ENCODE results near the gene CABLES1.
"Not testable (repeated sequence)": the region's sequence is repeated elsewhere in the genome, so short reads cannot be mapped to it uniquely, and the experiment has no call there.

The CABLES1 gene

DNA sequence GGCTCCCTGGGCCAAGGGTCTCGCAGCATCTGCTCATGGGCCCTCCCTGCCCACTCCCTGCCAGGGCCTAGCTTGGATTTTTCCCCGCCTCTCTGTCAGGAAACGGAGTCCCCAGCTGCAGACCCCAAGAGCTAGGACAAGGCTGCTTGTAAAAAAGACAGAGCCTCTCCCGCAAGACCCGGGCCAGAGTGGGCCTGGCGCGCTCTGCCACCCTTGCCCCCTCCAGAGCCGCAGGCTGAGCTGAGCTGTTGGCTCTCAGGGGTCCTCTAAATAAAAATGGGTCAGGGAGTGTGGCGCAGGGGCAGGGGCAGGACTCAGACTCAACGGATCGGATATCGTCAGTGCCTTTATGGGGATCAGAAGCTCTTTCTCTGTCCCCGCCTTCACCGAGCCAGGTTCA is 112.6 kb downstream of the CABLES1 start:
- DNase-seq, result no peak

DNA sequence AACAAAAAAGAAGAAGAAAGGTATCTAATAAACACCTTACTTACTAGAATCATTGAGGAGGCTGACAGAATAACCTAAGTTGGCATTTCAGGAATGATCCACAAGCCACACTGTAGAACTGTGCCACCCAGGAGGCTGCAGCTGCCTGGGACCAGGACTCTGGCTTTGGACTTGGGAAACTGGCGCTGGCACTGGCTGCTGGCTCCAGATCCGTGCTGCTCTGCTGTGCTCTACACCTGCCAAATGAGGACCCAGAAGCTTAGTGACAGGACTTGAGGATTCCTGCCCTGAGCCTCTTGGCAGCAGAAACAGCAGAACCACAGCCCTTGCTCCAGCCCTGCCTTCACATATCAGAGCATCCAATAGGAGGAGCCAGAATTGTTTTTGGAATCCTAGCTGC is 113.5 kb downstream of the CABLES1 start:
- DNase-seq, result no peak

DNA sequence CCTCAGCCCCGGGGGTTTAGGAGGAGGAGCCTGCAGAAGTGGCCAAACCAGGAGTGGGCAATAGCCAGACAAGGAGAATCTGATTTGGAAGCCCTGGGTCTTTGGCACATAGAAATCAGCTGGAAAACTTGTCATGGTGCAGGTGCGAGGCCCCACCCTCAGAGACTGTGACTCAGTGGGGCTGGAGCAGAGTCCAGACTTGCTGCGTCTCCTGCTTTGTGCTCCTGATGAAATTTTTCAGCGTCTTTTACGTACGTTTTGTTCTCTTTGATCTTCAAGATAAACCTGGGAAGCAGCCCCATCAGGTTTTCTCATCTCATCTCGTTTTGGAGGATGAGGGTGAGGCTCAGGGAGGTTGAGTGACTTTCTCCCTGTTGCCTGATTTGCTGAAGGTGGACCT is 114.1 kb downstream of the CABLES1 start:
- no peak for DNase-seq

DNA sequence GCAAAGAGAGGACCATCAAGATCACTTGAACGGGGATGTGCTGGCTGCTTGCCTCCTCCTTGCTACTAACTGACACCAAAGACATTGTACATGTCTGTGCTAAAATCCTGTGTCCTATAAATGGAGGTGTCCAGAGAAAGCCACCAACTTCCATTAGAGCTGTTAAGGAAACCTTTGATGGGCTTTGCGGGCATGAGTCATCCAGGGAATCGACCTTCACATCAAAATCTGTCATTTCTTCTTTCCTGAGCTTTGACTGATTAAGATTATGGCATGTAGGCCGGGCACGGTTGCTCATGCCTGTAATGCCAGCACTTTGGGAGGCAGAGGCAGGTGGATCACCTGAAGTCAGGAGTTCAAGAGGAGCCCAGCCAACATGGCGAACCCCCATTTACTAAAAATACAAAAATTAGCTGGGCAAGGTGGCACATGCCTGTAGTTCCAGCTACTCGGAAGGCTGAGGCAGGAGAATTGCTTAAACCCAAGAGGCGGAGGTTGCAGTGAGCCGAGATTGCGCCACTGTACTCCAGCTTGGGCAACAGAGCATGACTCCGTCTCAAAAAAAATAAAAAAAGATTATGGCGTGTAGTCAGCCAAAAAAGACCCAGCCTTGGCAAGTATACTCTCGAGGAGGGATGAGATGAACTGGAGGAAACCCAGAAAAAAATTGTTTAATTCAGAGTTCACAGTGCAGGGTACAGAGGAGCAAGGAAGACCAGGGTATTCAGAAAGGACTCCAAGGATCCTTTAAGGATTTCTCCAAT is 115.8 kb downstream of the CABLES1 start:
- DNase-seq, result no peak

DNA sequence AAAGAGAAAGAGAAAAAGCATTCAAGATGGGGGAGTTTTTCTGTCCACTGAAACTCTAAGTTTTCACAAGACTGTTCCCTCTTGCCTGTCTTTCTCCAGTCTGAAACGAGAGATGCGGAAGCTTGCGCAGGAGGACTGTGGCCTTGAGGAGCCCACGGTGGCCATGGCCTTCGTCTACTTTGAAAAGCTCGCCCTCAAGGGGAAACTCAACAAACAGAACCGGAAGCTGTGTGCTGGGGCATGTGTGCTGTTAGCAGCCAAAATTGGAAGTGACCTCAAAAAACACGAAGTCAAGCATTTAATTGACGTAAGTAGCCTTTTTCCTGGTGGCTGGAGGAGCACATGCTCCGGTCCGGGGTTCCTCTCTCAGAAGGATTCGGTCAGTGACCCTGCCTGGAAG is 118.3 kb downstream of the CABLES1 start:
- no peak for DNase-seq

DNA sequence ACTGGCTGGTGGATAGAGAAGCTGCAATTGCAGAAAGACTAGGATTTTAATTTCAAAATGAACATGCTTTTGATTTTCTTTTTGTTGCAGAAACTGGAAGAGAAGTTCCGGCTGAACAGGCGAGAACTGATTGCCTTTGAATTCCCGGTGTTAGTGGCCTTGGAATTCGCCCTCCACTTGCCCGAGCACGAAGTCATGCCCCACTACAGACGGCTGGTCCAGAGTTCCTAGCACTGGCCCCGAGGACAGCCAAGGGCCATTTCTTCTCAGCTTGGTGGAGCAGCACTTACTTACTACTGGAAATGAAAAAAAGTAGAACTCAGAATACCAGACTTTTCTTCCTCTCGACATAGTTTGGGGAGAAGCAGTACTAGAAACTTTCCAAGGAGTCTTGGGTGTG is 121.9 kb downstream of the CABLES1 start:
- no peak for DNase-seq

DNA sequence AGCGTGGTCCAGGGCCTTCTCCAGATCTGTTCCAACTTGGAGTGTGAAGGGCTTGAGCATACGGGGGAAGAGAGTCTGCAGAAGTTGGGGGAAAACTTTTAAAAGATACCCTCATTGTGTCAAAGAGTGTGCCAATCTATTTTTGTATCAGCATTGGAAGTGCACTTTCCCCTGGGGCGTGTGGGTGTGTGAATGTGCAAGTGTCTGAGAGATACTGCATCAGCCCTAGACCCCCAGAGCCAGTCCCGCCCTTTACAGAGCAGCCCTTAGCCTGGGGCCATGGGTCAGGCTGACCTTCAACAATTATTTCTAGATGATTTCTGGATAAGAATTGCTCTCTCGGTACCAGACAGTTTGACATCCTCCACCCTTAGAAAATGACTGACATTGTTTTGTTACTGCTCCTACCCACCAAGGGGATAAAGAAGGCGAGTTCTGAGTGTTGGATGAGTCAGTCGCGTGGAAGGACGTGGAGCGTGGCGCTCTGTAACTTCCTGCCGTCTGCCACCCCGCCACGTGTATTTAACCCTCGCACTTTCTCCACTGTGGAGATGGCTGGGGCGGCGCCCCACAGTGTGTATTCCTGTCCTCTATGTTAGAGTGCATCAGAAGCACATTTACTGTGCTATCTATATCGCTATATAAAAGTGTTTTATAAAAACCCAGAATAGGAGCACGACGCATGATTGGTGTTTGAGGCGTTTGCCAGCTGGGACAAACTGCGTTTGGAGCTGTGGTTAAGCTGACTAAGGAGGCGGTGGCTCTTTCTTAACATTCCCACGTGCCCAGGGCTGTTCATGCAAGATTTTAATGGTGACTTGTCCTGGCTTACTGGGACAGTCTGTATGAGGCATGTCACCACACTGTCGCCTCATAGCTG is 122.6 kb downstream of the CABLES1 start:
- DNase-seq, result no peak

DNA sequence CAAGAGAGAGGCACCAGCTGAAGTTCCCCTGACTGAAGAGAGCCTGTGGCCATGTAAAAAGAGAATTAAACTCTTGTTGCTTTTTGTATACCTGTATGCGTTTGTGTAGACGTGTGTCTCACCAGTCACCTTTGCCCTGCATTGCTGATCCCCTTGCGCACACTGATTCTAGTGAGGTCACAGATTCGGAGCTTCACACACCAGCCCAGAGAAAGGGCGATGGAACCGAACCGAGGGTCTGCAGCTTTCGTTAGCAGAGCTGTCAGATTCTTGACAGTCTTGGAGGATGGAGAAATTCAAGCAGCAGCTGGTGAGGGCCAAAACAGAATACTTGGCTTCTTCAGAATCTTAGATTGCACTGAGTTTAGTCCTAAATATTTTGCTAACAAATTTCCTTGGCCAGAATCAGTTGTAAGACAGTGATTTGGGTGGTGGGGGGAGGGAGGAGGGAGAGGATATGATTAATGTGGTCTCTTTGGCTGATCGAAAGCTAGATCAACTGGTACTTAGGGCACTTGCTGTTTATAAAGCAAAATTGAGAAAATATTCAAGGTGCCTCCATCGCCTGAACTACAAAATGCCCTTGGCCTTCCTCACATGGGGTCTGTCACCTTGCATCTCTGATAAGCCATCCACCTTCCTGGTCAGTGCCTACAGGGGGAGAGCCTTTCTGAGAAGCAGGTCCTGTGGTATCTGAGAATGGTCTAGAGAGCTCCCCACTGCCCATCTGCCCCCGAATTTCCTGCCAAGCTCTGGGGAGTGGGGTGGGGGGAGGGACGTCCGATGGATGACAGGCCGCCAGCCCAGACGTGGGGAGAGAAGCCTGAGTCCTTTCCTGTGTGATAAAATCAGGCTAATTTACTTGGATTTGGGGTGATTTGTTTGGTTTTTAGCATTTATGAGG is 123.5 kb downstream of the CABLES1 start:
- DNase-seq, result peak; percentile 4

DNA sequence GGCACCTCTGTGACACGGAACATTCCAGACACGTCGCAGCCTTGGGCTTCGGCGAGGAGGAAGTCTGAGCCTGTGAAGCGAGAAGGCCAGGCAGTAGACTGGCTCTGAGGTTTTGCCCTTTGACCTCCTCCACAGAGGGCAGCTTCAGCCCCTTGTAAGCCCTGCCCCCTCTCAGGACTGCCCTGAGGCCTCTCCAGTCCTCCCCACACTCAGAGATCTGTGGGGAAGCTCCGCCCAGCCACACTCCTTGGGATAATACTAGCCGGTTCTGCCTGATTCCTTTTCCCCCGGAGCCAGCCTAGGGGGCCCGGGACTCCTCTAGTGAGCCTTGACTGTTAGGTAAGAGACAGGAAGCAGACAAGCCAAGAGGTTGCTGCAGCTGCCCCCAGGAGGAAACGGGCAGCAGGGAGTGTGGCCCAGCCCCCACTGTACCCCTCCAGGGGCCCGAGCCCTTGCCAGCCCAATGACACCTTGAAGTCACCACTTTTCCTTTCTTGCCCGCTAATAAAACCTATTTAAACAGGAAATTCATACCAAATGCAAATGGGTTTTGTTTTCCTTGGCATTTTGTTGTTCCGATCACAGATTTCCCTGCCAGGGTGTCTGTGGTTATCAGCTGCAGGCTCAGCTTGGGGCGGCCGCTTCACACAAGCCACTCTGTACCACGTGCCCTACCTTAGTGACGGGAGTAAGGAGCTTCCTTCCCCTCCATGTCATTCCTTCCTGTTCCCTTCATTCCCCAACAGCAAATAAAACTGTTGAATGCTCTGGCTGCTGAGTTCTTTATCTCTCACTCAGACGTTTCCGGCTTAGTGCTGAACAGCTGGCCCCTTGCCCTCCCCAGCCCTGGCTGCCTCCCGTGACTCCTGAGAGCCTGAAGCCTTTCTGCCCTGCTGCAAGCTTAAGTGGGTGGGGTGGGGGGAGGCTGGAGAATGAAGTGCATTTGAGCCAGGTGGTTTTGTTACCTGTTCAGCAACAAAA is 124.7 kb downstream of the CABLES1 start:
- DNase-seq, result peak; percentile 60

DNA sequence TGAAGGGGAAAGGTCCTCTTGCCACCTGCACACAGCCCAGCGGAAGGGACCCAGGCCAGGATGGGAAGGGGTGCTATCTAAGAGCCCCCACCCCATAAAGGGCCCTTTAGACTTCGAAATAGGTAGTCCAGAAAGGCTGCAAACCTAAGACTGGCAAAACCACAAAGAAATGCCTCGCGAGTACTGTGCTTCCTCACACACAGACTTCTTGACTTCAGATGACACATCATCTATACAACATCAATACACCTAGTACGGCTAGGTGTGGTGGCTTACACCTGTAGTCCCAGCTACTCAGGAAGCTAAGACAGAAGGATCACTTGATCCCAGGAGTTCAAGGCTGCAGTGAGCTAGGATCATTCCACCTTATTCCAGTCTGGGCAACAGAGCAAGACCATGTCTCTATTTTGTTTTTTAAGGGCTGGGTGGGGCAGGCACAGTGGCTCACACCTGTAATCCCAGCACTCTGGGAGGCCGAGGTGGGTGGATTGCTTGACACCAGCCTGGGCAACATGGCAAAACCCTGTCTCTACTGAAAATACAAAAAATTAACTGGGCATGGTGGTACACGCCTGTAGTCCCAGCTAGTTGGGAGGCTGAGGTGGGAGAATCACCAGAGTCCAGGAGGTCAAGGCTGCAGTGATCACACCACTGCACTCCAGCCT is 125.8 kb downstream of the CABLES1 start:
- no peak for DNase-seq

DNA sequence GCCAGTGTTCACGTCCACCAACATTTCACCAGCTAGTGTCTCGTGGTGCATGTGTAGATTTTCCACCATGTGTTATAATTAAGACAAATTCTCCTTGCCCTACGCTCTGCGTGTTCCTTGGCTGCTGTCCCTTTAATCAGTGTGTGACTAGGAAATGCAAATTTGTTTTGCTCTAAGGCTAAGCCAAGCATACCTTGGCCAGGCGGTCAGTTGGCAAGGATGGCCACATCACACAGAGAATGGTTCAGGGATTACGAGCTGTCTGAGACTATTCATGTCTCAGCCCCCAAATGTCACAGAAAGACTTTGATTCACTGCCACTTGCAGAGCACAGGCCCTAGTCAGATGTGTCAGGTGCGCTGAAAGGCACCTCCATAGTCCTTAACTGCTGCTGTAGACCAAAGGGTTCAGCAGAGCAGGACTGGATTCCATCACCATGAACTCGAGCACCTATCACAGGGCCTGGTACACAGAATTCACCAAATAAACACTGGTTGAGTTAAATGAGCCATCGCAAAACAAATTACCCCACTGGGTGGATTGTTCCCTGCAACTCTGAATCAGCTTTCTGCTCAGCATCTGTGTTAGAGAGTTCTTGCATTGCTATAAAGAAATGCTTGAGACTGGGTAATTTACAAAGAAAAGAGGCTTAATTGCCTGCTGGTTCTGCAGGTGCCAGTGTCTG is 128.4 kb downstream of the CABLES1 start:
- DNase-seq, result no peak

DNA sequence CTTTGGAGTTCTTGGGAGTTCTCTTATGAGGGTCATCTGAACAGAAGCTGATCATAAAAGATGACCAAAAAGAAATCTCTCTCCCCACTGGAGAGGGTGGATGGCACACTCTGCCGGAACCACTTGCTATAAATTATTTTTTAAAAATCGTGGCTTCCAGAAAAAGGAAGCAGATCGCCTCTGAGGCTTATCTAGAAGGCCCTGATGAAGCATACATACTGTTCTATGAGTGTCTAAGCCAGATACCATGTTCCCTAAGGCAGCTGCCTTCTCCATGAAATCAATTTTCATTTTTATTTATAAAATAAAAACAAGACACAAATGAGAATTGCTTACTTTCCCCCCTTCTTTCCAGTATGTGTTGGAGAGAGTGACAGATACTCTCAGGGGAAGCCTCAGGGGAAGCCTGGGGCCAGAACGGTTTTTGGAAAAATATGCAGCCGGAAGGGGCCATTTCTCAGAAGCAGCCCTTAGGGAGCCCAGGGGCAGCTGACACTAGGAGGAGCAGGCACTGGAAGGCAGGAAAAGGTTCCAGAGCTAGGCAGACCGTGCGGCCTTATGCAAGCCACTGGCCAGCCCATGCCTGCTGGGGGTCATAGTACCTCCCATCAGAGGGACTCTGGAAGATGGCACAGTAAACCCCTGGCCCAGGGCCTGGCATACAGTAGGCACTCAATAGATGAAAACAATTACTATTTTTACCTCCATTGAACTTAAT is 130.6 kb downstream of the CABLES1 start:
- DNase-seq, result no peak

DNA sequence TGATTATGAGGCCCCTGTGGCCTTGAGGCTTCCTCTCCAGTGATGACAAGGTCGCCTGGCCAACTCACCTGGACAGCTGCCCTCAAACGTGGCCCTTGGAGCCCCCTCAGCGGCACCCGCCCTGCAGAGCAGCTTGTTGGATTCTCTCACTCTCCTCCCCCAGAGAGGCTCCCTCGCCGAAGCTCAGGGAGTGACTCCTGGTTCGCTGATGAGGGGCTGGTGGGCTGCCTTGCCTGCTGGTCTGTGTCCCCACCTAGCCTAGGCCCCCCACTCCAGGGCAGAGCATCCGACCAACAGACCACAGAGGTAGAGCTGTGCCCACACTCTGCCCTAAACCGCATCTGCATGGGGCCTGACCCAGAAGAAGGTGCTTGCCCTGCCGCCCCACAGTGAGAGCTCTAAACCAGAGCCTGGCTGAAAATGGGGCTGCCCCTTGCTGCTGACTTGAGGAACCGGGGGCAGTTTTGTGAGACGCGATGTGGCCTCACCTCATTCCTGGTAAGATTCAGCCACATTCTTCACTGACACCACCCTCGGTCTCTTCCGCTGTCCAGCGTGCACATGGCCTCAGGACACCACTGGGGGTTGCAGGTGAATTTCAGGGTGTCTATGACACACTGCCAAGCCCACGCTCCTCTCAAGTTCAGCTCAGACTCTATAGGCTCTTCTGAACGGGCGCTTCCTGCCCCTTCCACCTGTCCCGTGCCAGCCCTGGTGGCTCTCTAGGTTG is 131.6 kb downstream of the CABLES1 start:
- DNase-seq, result no peak

DNA sequence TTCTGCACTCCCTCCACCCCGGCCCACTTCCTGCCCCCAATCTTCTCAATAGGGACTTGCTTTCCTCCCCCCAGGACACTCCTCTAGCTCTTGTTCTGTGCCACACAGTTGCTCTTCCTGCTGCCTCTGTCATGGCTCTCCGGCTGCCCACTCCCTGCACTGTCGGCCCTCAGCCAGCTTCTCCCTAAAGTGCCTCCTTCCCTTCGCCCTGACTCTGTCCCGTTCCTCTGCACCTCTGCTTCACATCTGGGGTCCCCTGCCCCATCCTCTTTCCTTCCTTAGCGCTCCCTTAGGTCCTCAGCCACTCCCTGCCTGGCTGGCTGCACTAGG is 132.1 kb downstream of the CABLES1 start:
- no peak for DNase-seq

DNA sequence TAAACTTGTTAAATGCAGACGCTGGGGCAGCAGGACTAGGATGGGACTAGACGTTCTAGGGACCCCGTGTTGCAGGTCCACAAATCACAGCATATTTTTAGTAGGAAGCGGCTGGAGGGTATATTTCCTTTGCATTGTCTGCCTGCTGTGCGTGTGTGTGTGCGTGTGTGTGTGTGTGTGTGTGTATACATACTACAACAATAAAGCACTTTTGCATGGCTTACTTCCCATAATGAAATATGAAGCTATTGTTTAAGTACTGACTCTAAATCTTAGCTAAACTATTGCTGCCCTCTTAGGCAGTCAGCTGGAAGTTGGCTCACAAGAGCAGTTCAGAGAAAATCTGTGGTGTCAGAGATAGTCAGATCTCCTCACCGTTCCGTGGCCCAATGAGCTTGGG is 133.4 kb downstream of the CABLES1 start:
- no peak for DNase-seq

DNA sequence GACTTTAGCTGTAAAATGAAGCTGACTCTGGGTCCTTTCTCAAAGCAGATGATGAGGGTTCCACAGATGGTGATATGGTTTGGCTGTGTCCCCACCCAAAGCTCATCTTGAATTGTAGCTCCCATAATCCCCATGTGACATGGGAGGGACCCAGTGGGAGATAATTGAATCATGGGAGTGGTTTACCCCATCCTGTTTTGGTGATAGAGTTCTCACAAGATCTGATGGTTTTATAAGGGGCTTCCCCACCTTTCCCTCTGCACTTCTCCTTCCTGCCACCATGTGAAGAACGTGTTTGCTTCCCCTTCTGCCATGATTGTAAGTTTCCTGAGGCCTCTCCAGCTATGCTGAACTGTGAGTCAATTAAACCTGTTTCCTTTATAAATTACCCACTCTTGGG is 133.8 kb downstream of the CABLES1 start:
- not testable (repeated sequence) for DNase-seq

DNA sequence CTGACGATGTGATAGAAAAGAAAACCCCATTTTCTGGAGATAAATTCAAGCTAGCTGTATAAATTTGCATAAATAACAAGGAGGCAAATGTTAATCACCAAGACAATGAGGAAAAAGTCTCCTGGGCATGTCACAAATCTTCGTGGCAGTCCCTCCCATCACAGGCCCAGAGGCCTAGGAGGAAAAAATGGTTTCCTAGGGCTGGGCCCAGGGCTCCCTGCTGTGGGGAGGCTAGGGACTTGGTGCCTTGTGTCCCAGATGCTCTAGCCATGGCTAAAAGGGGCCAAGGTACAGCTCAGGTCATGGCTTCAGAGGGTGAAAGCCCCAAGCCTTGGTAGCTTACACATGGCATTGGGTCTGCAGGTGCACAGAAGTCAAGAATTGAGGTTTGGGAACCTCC is 134.6 kb downstream of the CABLES1 start:
- no peak for DNase-seq

DNA sequence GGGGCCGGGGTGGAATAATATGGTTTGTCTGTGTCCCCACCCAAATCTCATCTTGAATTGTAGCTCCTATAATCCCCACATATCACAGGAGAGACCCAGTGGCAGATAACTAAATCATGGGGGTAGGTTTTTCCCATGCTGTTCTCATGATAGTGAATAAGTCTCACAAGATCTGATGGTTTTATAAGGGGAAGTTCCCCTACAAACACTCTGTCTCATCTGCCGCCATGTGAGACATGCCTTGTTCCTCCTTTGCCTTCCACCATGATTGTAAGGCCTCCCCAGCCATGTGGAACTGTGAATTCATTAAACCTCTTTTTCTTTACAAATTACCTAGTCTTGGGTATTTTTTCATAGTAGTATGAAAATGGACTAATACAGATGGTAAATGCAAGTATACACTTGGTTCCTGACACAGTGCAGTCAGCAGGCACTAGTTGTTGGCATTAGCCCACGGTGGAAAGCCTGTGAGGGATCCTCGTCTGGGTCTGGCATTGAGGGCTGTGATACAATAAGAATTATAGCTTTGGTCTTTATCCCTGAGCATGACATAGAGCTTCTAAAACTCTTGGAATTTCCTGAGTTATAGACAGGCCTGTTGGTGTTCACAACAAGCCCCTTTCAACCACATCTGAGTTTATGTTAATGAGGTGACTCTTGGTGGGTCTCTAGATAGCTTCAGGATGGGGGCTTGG is 135.8 kb downstream of the CABLES1 start:
- no peak for DNase-seq

All from DMS 273 treated with DMSO at 0.1 percent for 48 hours (cell line).